Stimulated activated CD4-positive, alpha-beta T cell treated with anti-CD3 and anti-CD28 coated beads, Interleukin-2, amount 100 ng/mL, for 24 hours (primary cell): ENCODE measurements around the gene CFAP119.
"Not testable (repeated sequence)": the region's sequence is repeated elsewhere in the genome, so short reads cannot be mapped to it uniquely, and the experiment has no call there.

Source experiments
- DNase-seq, 2 donors: peaks; one replicate each; pipeline ENCODE4 v3.0.0-alpha.2; 2020

Gene CFAP119

DNA sequence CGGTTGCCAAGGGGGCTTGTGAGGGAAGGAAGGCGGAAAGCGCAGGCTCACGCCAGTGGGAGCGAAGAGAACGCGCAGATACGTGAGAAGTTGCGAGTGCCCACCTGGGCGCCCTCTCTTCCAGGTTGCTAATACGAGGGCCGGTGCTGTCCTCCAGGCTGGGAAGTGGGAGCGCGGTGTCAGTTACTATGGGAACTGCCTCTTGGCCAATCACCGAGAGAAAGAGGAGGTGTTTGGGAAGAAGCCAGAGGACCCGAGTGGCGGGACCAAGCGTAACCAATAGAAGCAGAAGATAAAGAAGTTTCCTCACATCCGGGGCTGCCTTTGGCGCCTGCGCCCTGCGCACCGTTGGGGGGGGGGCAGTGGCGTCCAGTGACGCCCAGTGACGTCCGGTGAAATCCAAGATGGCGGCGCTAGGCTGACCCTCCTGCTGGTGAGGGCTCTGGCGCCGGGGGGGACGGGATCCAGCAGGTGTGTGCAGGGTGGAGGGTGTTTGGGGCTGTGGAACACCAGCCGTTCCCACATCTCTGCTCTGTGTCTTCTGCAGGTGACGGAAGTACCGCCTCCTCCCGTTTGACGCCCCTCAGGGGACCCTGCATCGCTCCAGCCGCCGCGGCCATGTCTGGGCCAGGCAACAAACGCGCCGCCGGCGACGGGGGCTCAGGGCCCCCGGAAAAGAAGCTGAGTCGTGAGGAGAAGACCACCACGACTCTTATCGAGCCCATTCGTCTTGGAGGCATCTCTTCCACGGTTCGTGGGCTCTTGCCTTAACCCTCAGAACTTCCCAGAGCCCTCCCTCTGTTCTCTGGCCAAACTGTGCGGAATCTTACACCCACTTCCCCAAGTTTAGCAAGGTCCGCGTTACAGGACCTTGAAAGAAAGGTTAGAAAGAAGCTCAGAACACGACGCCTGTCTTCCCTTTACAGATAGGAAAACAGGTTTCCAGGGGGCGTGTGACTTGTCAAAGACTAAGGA, at the start of gene CFAP119, which contains the start of gene RNF40:
CFAP119 (minus strand) TSS at position 135 of the 975 bp plus-strand sequence. CDS start 314 bp downstream, outside the sequence.
RNF40 (plus strand) TSS at position 395 of the 975 bp plus-strand sequence; CDS start at position 619, 224 bp downstream.
- peak; percentile 91 to 92 for DNase-seq

GRCh38 chr16:30809675-30810074, 47.8 kb upstream of the CFAP119 start:
- DNase-seq: not testable (repeated sequence)

DNA sequence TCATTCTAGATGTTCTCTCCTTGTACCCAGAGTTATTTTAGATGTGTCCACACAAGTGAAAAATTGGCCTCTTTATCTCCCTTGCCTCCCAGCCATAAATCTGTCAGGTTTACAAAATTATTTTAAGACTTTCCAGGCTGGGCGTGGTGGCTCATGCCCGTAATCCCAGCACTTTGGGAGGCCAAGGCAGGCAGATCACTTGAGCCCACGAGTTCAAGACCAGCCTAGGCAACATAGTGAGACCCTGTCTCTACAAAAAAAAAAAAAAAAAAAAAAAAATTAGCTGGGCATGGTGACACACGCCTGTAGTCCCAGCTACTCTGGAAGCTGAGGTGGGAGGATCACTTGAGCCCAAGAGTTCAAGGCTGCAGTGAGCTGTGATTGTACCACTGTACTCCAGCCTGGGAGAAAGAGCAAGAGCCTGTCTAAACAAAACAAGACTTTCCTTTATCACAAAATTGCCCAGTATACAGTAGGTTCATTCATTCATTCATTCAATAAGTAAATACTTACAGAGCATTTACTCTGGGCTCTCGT, 47.1 kb upstream of the CFAP119 start:
- DNase-seq: not testable (repeated sequence)

DNA sequence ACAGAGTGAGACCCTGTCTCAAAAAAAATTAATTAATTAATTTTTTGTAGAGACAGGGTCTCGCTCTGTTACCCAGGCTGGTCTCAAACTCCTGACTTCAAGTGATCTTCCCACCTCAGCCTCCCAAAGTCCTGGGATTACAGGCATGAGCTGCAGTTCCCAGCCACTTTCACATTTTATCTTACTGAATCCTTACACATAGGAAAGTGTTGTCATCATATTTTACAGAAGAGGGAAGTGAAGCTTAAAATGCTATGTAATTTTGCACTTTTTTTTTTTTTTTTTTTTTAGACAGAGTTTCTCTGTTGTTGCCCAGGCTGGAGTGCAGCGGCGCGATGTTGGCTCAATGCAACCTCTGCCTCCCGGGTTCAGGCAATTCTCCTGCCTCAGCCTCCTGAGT, 46.3 kb upstream of the CFAP119 start:
- no peak for DNase-seq

DNA sequence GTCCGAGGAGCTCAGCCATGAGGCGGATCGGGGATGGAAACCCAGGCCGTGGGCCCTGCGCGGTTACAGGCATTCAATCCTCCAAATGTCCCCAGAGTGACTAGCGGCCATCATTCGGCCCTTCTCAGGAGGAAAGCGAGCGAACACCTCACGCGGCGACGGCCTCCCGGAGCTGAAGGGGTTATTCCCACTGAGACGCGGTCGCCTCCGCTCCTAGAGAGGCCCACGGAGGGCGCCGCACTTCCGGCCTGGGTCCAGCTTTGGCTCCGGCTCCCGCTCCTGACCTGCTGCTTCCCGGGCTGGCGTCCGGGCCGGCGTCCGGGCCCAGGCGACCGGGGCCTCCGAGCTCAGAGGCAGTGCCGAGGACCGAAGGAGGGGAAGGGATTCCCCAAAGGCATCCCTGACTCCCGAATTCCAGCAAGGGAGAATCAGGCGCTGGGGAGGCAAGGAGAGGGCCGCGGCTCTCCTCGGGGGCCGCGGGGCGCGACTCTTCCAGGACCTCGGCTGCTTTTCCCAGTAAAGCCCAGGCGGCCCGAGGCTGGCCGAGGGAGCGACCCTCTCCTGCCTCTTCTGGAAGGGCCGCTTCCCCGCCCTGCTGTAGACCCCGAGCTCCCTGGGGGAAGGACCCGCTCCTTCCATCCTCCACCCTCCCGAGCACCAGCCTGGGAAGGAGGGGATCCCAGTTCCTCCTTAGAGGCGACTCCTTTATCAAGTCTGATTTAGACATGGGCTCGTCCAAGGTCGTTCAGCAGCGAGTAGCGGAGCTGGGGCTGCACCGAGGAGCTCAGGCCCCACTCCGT, 43.7 kb upstream of the CFAP119 start:
- peak; percentile 64 for DNase-seq

- DNase-seq: no peak
Measured at GRCh38 chr16:30805056-30805369, 43.2 kb upstream of the CFAP119 start.

DNA sequence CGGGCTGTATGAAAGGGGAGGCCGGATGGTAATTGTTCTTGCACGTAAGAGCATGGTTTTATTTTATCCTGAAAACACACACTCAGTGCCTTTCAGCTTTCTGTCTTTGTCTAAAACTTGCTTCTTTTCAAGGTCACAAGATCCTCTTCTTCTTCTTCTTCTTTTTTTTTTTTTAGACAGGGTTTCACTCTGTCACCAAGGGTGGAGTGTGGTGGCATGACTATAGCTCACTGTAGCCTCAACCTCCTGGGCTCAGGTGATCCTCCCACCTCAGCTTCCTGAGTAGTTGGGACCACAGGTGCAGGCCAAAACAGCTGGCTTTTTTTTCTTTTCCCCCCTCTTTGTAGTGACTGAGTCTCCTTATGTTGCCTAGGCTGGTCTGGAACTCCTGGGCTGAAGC, 41.1 kb upstream of the CFAP119 start:
- no peak for DNase-seq

DNA sequence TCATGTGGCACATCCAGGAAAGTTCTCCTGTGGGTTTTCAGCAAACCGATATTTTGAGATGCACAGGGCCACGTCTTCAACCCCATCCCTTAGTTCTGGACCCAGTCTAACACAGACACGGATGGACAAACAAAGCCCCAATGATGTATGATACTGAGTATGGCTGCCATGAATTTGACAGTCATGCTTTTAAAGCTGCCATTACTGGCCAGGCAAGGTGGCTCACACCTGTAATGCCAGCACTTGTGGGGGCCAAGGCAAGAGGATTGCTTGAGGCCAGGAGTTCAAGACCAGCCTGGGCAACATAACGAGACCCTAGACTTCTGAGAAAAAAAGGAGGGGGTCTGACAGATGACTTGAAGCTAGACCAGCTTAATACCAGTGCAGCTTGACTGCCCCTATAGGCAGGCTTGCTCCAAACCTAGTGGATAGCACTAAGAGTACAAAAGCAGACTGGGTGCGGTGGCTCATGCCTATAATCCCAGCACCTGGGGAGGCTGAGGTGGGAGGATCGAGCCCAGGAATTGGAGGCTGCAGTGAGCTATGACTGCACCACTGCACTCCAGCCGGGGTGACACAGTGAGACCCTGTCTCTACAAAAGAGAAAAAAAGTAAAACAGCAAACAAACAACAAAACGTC, 35.9 kb upstream of the CFAP119 start:
- no peak for DNase-seq

- no peak for DNase-seq
Measured at GRCh38 chr16:30794634-30795033, 32.8 kb upstream of the CFAP119 start.

GRCh38 chr16:30793508-30794069, 31.7 kb upstream of the CFAP119 start:
- DNase-seq: no peak

- no peak for DNase-seq
Measured at GRCh38 chr16:30787613-30788378, 25.9 kb upstream of the CFAP119 start.

DNA sequence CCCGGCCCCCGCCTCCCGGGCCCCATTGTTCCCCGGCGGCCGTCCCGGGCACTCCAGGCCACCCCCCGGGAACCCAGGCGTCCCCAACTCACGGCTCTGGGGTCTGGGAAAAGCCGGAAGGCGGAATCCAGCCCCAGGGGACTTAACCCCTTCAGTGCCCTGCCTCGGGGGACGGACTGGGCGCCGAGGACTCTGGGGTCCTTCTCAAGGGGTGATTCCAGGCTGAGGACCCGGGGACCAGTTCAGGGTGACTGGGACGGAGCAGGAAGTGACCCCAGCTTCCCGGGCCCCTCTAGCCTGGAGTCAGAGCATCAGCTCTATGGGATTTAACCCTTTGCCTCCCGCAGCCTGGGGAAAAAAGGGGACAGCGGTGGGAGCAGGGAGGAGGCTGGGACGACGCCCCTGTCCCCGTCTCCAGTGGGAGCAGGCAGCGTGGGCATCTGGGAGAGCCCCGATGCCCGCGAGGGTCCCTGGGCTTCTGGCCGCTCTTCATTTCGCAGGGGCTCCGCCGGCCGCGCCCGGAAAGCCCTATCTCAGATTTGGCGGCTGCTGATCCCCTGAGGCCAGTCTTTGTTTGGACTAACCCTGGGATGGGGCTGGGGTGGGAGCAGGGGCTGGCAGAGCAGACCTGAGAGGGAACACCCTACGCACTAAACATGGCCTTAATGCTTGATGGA, 25.2 kb upstream of the CFAP119 start, which contains the start of gene ZNF629:
ZNF629 (minus strand) TSS at position 270 of the 677 bp plus-strand sequence. CDS start 2,723 bp downstream, outside the sequence.
- DNase-seq: peak; percentile 44 to 50

DNA sequence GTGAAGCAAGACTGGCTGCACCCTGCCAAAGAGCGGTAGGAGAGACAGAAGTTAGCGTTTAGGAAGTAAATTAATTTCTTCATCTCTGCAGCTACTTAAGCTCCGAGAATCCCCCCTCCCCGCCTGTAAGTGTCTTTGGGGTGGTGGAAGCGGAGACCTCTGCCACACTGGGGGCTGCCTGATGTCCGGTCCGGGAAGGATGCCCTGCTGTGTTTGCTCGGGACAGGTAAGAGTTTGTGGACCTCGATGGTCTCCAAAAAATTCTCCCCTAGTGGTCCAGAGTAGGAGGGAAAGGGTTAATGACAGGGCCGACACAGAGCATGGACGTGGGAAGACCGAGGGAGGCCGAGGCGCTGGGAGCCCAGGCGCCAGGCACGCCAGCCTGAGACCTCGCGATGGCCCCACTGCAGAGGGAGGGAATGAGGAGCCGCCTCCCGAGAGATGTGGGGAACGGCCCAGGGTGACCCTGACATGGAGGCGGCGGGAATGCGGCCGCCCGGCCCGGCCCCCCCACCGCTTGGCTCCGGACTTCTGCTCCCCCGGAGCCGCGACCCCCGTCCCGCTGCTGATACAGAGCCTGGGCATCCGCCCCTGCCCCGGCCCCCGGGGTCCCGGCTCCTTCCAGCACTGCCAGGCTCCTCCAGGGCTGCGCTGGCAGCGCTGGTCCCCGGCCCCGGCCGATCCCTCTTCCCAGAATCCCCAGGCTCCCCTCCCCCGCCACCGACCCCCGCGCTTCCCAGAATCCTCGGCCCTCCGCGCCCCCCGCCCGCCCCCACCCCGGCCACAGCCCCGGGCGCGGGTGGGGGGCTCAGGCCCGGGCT, 24.5 kb upstream of the CFAP119 start:
- peak in 1 of 2 donors; percentile 35 for DNase-seq

DNA sequence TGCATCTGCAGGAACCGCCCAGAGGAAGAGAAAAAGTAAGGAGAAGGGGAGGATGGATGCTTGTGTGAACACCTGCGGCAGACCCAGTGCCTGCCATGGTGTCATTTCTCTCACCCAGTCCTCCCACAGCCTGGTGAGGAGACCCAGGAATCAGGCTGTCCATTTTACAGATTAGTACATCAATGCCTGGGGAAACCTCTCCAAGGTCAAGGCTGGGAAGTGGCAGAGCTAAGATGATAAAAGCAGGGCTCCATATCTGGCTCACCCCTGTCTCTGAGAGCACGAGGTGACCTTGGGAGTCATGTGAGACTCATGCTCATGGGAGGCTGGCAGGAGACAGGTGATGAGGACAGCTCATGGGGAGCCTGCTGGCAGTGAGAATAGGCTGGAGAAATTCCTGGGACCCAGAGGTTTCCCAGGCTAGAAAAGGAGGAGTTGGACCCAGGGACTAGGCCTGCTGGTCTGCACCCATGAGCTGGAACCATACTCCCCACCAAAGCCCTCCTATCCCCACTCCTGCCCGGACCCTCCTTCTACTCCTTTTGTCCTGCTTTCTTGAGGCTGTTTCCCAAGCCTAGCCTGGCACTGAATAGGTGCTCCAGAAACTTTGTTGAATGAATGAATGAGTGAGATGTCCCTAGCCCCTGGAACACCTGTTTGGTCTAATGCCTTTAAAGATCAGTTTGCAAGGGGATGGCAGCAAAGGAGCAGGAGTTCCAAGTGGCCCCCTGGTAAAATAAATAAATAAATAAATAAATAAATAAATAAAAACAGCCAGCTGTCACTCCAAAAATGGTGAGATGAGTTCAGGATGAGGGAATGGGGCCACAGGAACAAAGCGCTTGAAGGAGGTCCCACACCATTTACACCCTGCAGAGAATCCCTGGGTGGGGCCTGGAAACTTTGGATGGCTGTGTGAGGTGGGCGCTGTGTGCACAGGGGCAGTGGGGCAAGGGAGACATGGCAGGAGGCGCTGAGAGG, 23.6 kb upstream of the CFAP119 start:
- DNase-seq: no peak

DNA sequence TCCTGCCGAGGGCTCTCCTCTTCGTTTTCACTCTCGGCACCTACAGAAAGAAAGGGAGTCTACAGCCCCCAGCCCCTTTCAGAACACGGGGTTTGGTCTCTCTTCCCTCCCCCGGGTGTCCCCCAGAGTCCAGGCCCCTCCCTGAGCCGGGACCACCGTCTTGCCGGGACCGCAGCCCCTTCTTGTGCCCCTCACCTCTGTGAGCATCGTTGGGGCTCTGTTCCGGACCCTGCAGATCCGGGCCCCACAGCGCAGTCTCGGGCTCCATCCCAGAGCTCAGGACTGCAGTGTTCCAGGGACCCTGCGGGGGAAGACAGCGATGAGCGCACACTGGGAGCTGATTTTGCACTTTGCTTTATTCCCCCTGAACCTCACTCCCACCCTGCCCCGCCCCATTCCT, 22.4 kb upstream of the CFAP119 start:
- no peak for DNase-seq

- DNase-seq: no peak
Measured at GRCh38 chr16:30783280-30784109, 21.6 kb upstream of the CFAP119 start.

DNA sequence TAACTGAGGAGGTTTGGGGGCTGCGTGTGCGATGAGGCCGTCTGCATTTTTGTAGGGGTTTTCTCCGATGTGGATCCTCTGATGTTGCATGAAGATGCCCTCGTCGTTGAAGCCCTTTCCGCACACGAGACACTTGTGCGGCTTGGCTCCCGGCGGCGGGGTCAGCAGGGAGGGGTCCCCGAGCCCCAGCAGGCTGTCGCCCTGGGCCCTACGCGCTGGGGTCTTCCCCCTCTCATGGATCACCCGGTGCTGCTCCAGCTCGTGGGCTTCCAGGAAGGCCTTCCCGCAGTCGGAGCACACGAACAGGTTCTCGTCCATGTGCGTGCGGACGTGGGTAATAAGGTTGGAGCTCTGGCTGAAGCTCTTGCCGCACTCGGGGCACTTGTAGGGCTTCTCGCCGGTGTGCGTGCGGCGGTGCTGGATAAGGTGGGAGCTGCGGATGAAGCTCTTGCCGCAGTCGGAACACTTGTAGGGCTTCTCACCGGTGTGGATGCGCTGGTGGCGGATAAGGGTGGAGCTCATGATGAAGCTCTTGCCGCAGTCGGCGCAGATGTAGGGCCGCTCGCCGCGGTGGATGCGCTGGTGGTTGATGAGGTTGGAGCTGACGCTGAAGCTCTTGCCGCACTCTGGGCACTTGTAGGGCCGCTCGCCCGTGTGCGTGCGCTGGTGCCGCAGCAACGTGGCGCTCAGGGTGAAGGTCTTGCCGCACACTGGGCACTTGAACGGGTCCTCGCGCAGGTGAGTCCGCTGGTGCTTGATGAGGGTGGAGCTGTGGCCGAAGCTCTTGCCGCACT, 20.8 kb upstream of the CFAP119 start:
- no peak for DNase-seq
